ENCODE data around the gene UBALD1. TPM values are rescaled to one million over a fixed set of nuclear protein-coding genes. Genes with fewer than 3 reads are reported as not detected.

UBALD1 gene
- total and polyA plus RNA-seq, 2 donors (not counting 3 experiments of a cell fraction or from before 2014, with no cell fraction given), result 24.8 to 41.6 TPM

DNA sequence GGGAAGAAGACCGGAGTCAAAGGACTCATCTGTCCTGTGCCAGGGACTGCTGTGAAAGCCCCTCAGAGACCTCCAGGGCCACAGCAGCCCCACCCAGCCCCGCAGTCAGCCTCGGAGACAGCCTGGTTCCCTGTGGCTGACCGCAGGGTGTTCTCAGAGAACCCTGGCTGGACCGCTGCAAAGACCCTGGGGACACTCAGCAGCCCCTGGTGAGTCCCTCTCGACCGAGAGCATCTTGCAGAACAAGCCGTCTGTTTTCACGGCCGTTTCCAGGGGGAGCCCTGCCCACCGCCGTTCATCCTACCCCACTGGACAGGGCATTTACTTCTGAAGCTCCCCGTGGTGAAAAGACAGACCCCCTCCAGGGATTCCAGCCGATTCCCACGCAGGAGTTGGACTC, 10.3 kb downstream of the UBALD1 start:
- TF ChIP-seq POLR2AphosphoS5 (IDR thresholded peaks at IDR 0.05; ENCODE audit: insufficient read depth, low read depth, low read length), result no peak
- no peak for TF ChIP-seq POLR2A (IDR thresholded peaks at IDR 0.05; ENCODE audit: low read depth, low read length)
- TF ChIP-seq FOS (IDR thresholded peaks at IDR 0.05; ENCODE audit: borderline replicate concordance, insufficient read depth, low read length), result no peak
- no peak for TF ChIP-seq CTCF (IDR thresholded peaks at IDR 0.05; ENCODE audit: extremely low read depth in 1 of 2, insufficient read depth in 1 of 2, low read depth in 1 of 2, low read length in 2 of 2)
- no peak for TF ChIP-seq MAX (IDR thresholded peaks at IDR 0.05; ENCODE audit: insufficient read depth, insufficient read length)
- TF ChIP-seq JUN (IDR thresholded peaks at IDR 0.05; ENCODE audit: borderline replicate concordance, insufficient read depth, insufficient read length, low read depth), result no peak
- TF ChIP-seq GATA2 (IDR thresholded peaks at IDR 0.05; ENCODE audit: insufficient read depth, insufficient read length, low read depth, low read length), result no peak
- no peak for TF ChIP-seq MYC (IDR thresholded peaks at IDR 0.05; ENCODE audit: low read depth, low read length)
- TF ChIP-seq EZH2 (IDR thresholded peaks at IDR 0.05; ENCODE audit: borderline replicate concordance, low read depth, low read length, severe bottlenecking), result no peak
- Histone ChIP-seq H3K36me3 (ENCODE audit: control insufficient read depth in 2 of 2, extremely low read depth in 1 of 2, insufficient read depth in 2 of 2, low read length in 2 of 2) (peaks cover 0 to 7% of the 10 kb centered on the region in 2 experiments), H3K4me1 (ENCODE audit: control insufficient read depth, extremely low read depth, insufficient read depth, low read length) (no peaks in the 10 kb centered on the region), H3K79me2 (ENCODE audit: control insufficient read depth, insufficient read depth, low read length) (no peaks in the 10 kb centered on the region), H3K27me3 (ENCODE audit: control insufficient read depth in 2 of 2, insufficient read depth in 2 of 2, low read length in 2 of 2) (peaks cover 0 to 3% of the 10 kb centered on the region in 2 experiments), H3K4me3 (replicated peaks in 1 of 3; ENCODE audit: insufficient read depth in 1 of 3, low read depth in 1 of 3, low read length in 3 of 3) (no peak overlapping the region), H4K20me1 (replicated peaks; ENCODE audit: control insufficient read depth, extremely low read depth, insufficient read depth, low read length) (no peaks in the 10 kb centered on the region), H3K9me1 (replicated peaks; ENCODE audit: control insufficient read depth, extremely low read depth, insufficient read depth, low read length) (no peaks in the 10 kb centered on the region), H3K9ac (replicated peaks; ENCODE audit: extremely low read depth, insufficient read depth, low read length) (no peak overlapping the region), H3K9me3 (replicated peaks; ENCODE audit: control insufficient read depth, insufficient read depth, low read length) (no peaks in the 10 kb centered on the region), H2AFZ (ENCODE audit: low read depth, low read length) (no peak overlapping the region), H3K27ac (ENCODE audit: insufficient read depth, low read depth, low read length) (no peak overlapping the region), H3K4me2 (ENCODE audit: insufficient read depth, low read length) (no peak overlapping the region)
- FAIRE-seq (no peak), DNase-seq (ENCODE audit: low read depth, low spot score) (no peak)
- dilution Hi-C loops (cut with MboI; ENCODE audit: extremely low pct_ligation_motif_present, low sequenced_read_pairs), result no loop called here
- CTCF ChIA-PET, result no interaction called here
- POLR2A ChIA-PET, result no interaction called here
- BruUV-seq (replicated peaks), result no TSS peak
- intact Hi-C loops (cut with micrococcal nuclease), result no loop called here
